Urothelium cell line (cell line): ENCODE data around the gene SRPX2.

Experiments
- DNase-seq: peaks from one replicate; pipeline ENCODE4 v3.0.0; 2011; ENCODE audit warnings: low spot score, mixed read lengths
- FAIRE-seq: peaks from 2 replicates; lab custom pipeline; 2011; peaks lifted over from hg19 to GRCh38; lab: Jason Lieb, UNC

SRPX2 gene

GRCh38 chrX:100643956-100644860 lies at the start of gene SRPX2:
SRPX2 (plus strand) TSS chrX:100644199; CDS start chrX:100646323, 2,124 bp downstream.
- FAIRE-seq: no peak
- peak; percentile 73 for DNase-seq

GRCh38 chrX:100596601-100597000 lies 47.4 kb upstream of the SRPX2 start:
- DNase-seq (no peak), FAIRE-seq (no peak)

- DNase-seq: no peak
- no peak for FAIRE-seq
Observed at GRCh38 chrX:100599456-100599855, 44.5 kb upstream of the SRPX2 start.

- FAIRE-seq: no peak
Observed at GRCh38 chrX:100600340-100600739, 43.7 kb upstream of the SRPX2 start.

GRCh38 chrX:100600758-100601157 lies 43.2 kb upstream of the SRPX2 start:
- no peak for FAIRE-seq
- no peak for DNase-seq

More at GRCh38 chrX:100600340-100600739, 43.7 kb upstream of the SRPX2 start:
- no peak for DNase-seq

GRCh38 chrX:100606753-100607152 lies 37.2 kb upstream of the SRPX2 start:
- no peak for DNase-seq
- FAIRE-seq: no peak

GRCh38 chrX:100609591-100609990 lies 34.4 kb upstream of the SRPX2 start:
- FAIRE-seq (no peak), DNase-seq (no peak)

- FAIRE-seq: no peak
Observed at GRCh38 chrX:100611951-100612350, 32.0 kb upstream of the SRPX2 start.

GRCh38 chrX:100615005-100615404 lies 29.0 kb upstream of the SRPX2 start:
- DNase-seq: peak; percentile 44
- FAIRE-seq: no peak

More at GRCh38 chrX:100611951-100612350, 32.0 kb upstream of the SRPX2 start:
- DNase-seq: no peak

- no peak for FAIRE-seq
Observed at GRCh38 chrX:100623001-100623400, 21.0 kb upstream of the SRPX2 start.

GRCh38 chrX:100625985-100626491 lies 18.0 kb upstream of the SRPX2 start:
- DNase-seq (no peak), FAIRE-seq (no peak)

More at GRCh38 chrX:100623001-100623400, 21.0 kb upstream of the SRPX2 start:
- DNase-seq: no peak

GRCh38 chrX:100635040-100635439 lies 9.0 kb upstream of the SRPX2 start:
- DNase-seq: no peak
- FAIRE-seq: no peak

GRCh38 chrX:100635989-100636320 lies 8.0 kb upstream of the SRPX2 start:
- DNase-seq (no peak), FAIRE-seq (no peak)

- FAIRE-seq (no peak), DNase-seq (peak; percentile 81)
Observed at GRCh38 chrX:100636321-100636991, 7.5 kb upstream of the SRPX2 start, which contains the start of gene TSPAN6. TSPAN6 (minus strand) TSS chrX:100636806; CDS start chrX:100636694, 112 bp downstream.

GRCh38 chrX:100642290-100642689 lies 1.7 kb upstream of the SRPX2 start:
- FAIRE-seq (no peak), DNase-seq (no peak)

- DNase-seq (no peak), FAIRE-seq (no peak)
Observed at GRCh38 chrX:100643212-100643611, 787 bp upstream of the SRPX2 start.

GRCh38 chrX:100645106-100645505 lies 1.1 kb downstream of the SRPX2 start:
- FAIRE-seq: no peak
- DNase-seq: no peak

GRCh38 chrX:100647095-100647494 lies 3.1 kb downstream of the SRPX2 start:
- DNase-seq: no peak
- FAIRE-seq: no peak

GRCh38 chrX:100647739-100648138 lies 3.7 kb downstream of the SRPX2 start:
- FAIRE-seq (no peak), DNase-seq (no peak)

GRCh38 chrX:100648458-100649417 lies 4.7 kb downstream of the SRPX2 start:
- no peak for DNase-seq
- FAIRE-seq: no peak
